ENCODE results near the gene PPP2CA. TPM values are rescaled to one million over a fixed set of nuclear protein-coding genes. Genes with fewer than 3 reads are reported as not detected.

Gene PPP2CA
- total RNA-seq, 2 experiments from 2014 or later, result 132 to 178 TPM

GRCh38 chr5:134145041-134145757 lies 80.7 kb downstream of the PPP2CA start:
- no peak overlapping the region for H3K4me2 ChIP-seq (ENCODE audit: low read length)
- intact Hi-C loops (cut with micrococcal nuclease; ENCODE audit: unreplicated experiment), result no loop called here
- H3K36me3 ChIP-seq (ENCODE audit: insufficient read depth, low read length), result peaks cover 68% of the 10 kb centered on the region
- no peaks in the 10 kb centered on the region for H3K9me3 ChIP-seq (ENCODE audit: low read length)
- H2AFZ ChIP-seq (ENCODE audit: low read length), result no peak overlapping the region
- H3K4me1 ChIP-seq (ENCODE audit: insufficient read depth, low read length, poor library complexity, severe bottlenecking), result no peaks in the 10 kb centered on the region
- no peak for DNase-seq (ENCODE audit: low spot score)
- CTCF ChIA-PET (ENCODE audit: unreplicated experiment), result no interaction called here
- BruUV-seq (replicated peaks), result no TSS peak
- no peak overlapping the region for H3K27ac ChIP-seq (ENCODE audit: low read depth, low read length, poor library complexity, severe bottlenecking)
- H3K4me3 ChIP-seq (ENCODE audit: low read depth, low read length, poor library complexity, severe bottlenecking), result no peak overlapping the region
- H3K9me2 ChIP-seq (ENCODE audit: insufficient read depth, low read length), result no peaks in the 10 kb centered on the region
- no peaks in the 10 kb centered on the region for H3K79me2 ChIP-seq (ENCODE audit: insufficient read depth, low read depth, low read length)
- POLR2A ChIA-PET, result no interaction called here
- no peaks in the 10 kb centered on the region for H4K20me1 ChIP-seq (ENCODE audit: insufficient read depth, low read length)
- no peak for TF ChIP-seq EZH2phosphoT487 (IDR thresholded peaks at IDR 0.05; ENCODE audit: borderline replicate concordance, low read depth, low read length)
- TF ChIP-seq CTCF (conservative IDR thresholded peaks at IDR 0.05; ENCODE audit: low read length), result no peak

Small RNA genes lying within 50 kb of the gene (microRNA-seq; reads per million reads assigned to microRNA genes)
- gene MIR3661 (ENCODE audit: borderline replicate concordance), result 7.6 reads per million, percentile 5 among the genes with 10 or more reads in this experiment

Small RNA genes lying within 50 kb of the gene (small RNA-seq; reads per million reads assigned to genes)
- gene MIR3661, result not detected

Other genes starting within 250 kb of the PPP2CA start
- 143 and 157 TPM in 2 replicates for gene VDAC1, start 221.1 kb downstream of the PPP2CA start, total RNA-seq (2014; rRNA removed; shearing (Covaris generic))
- gene VDAC1, start 221.1 kb downstream of the PPP2CA start, total RNA-seq (2022), result 247 and 253 TPM in 2 replicates
- 0.39 and 1.1 TPM in 2 replicates for gene TCF7, start 111.4 kb downstream of the PPP2CA start, total RNA-seq (2014; rRNA removed; shearing (Covaris generic))
- gene TCF7, start 111.4 kb downstream of the PPP2CA start, total RNA-seq (2022), result 0.97 and 1.9 TPM in 2 replicates
- 129 and 142 TPM in 2 replicates for gene SKP1, start 49.1 kb downstream of the PPP2CA start, total RNA-seq (2014; rRNA removed; shearing (Covaris generic))
- 188 and 204 TPM in 2 replicates for gene SKP1, start 49.1 kb downstream of the PPP2CA start, total RNA-seq (2022)
- 0.57 and 0.70 TPM in 2 replicates for gene CDKL3, start 141.1 kb upstream of the PPP2CA start, total RNA-seq (2014; rRNA removed; shearing (Covaris generic))
- 3.3 and 4.0 TPM in 2 replicates for gene CDKL3, start 141.1 kb upstream of the PPP2CA start, total RNA-seq (2022)
- 7.6 and 26.4 TPM in 2 replicates for gene UBE2B, start 145.5 kb upstream of the PPP2CA start, total RNA-seq (2014; rRNA removed; shearing (Covaris generic))
- gene UBE2B, start 145.5 kb upstream of the PPP2CA start, total RNA-seq (2022), result 70.3 and 79.8 TPM in 2 replicates
- gene CDKN2AIPNL, start 185.8 kb upstream of the PPP2CA start, total RNA-seq (2014; rRNA removed; shearing (Covaris generic)), result 40.5 and 47.8 TPM in 2 replicates
- gene CDKN2AIPNL, start 185.8 kb upstream of the PPP2CA start, total RNA-seq (2022), result 45.7 and 45.8 TPM in 2 replicates